ENCODE data around the gene COL21A1. TPM values are rescaled to one million over a fixed set of nuclear protein-coding genes. Genes with fewer than 3 reads are reported as not detected.

COL21A1 gene
- total and polyA plus RNA-seq, 7 donors: 0.24 to 7.1 (median 0.65) TPM

DNA sequence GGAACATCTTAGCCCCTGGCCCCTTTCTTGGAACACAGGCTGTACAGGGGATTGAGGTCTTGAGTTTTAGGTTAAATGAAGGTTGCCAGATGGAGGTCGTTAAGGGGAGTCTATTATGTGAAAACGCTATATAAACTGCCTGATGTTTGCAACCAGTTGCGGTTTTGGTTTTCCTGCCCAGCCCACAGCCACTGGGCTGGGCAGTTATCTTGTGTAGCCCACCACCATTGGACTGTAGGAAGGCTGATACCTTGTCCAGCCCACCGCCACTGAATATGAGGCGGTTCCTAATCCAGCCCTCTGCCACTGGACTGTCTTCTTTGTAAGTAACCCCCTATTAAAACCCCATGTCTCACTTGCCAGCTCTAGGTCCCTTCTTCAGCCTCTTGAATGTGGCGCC lies 42.3 kb upstream of the COL21A1 start:
- 87 to 88% (median 87%) methylated on average over 6 of the region's 6 CpGs for WGBS, 3 donors
- Histone ChIP-seq H3K36me3 (ENCODE audit: insufficient read depth in 1 of 2, low read depth in 1 of 2) (no peaks in the 10 kb centered on the region), H3K27me3 (ENCODE audit: insufficient read depth in 3 of 3, low read length in 2 of 3) (no peaks in the 10 kb centered on the region), H3K27ac (no peak overlapping the region), H3K4me3 (no peak overlapping the region), H3K9me3 (no peaks in the 10 kb centered on the region), H3K4me1 (no peaks in the 10 kb centered on the region)
- DNase-seq (no peak), ATAC-seq (no peak)
- TF ChIP-seq, protein P1, sequence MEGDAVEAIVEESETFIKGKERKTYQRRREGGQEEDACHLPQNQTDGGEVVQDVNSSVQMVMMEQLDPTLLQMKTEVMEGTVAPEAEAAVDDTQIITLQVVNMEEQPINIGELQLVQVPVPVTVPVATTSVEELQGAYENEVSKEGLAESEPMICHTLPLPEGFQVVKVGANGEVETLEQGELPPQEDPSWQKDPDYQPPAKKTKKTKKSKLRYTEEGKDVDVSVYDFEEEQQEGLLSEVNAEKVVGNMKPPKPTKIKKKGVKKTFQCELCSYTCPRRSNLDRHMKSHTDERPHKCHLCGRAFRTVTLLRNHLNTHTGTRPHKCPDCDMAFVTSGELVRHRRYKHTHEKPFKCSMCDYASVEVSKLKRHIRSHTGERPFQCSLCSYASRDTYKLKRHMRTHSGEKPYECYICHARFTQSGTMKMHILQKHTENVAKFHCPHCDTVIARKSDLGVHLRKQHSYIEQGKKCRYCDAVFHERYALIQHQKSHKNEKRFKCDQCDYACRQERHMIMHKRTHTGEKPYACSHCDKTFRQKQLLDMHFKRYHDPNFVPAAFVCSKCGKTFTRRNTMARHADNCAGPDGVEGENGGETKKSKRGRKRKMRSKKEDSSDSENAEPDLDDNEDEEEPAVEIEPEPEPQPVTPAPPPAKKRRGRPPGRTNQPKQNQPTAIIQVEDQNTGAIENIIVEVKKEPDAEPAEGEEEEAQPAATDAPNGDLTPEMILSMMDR (IDR thresholded peaks at IDR 0.05): no peak
- intact Hi-C loops (cut with DNase I): loop anchor here (2.0 to 5.0 kb wide), 2 partner anchors 309 to 1012 kb away; no protein-coding TSS in a partner anchor

DNA sequence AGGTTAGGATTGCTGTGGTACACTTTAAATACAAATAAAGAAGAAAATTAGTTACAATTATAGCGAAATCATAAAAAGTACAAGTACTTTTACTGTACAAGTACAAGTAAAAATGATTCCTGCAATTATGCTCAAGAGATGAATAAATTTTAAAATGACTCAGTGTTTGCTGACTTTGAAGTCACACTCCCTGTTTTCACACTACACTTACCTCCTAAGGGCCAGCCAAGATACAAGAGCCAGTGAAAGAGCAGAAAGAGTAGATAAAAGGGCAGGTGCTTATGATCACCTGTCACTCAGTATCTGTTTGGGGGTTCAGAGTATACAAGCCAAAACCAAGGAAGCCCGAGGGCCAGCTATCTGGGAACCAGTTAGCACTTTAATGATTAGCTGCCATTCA lies 41.0 kb upstream of the COL21A1 start:
- Histone ChIP-seq H3K27me3 (ENCODE audit: insufficient read depth in 3 of 3, low read length in 2 of 3) (no peaks in the 10 kb centered on the region), H3K4me3 (no peak overlapping the region), H3K36me3 (ENCODE audit: insufficient read depth in 1 of 2, low read depth in 1 of 2) (no peaks in the 10 kb centered on the region), H3K9me3 (no peaks in the 10 kb centered on the region), H3K27ac (no peak overlapping the region), H3K4me1 (no peaks in the 10 kb centered on the region)
- TF ChIP-seq, protein P1 (IDR thresholded peaks at IDR 0.05): no peak
- intact Hi-C loops (cut with DNase I): no loop called here
- ATAC-seq: no peak
- WGBS, 3 donors: 78 to 84% (median 80%) methylated on average over 2 of the region's 2 CpGs
- DNase-seq: no peak

DNA sequence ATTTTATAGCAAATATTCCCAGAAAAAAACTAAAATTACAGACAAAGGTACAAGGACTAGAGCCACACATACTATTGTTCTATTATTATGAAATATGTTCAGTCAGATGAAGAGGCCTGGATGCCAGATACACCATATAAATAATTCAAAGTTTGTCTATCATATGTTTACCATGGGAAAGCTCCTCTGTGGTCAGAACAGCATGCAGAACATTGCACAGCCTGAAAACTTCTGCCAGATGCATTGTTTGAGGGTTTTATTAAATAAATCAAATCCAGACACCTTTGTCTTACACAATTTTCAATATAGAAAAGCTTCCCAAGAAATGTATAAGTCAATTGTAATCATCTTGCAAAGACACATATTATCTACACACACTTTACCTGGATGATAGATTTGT lies 35.0 kb upstream of the COL21A1 start:
- H3K27me3 ChIP-seq (ENCODE audit: insufficient read depth in 3 of 3, low read length in 2 of 3): no peaks in the 10 kb centered on the region
- TF ChIP-seq, protein P1 (IDR thresholded peaks at IDR 0.05): no peak
- DNase-seq: no peak
- H3K27ac ChIP-seq: no peak overlapping the region
- no peaks in the 10 kb centered on the region for H3K36me3 ChIP-seq (ENCODE audit: insufficient read depth in 1 of 2, low read depth in 1 of 2)
- no peak overlapping the region for H3K4me3 ChIP-seq
- ATAC-seq: no peak
- no peaks in the 10 kb centered on the region for H3K9me3 ChIP-seq
- H3K4me1 ChIP-seq: no peaks in the 10 kb centered on the region
- intact Hi-C loops (cut with DNase I): no loop called here

DNA sequence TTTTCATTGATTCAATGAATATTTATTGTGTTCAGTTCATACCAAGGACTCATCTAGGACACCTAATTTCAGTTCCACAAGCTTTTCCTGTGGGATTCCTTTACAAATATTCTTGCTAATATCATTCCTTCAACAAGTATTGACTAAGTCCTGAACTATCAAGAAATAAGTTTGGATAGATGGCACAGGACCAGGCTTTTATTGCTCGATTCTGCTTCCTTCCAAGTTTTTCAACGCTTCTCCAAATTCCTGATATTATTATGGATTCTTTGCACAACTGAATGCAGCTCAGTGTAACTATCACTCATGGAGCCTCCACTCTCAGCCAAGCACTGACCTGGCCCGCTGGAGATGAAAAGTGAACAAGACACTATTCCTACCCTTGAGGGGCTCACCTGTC lies 32.7 kb upstream of the COL21A1 start:
- no peak for ATAC-seq
- WGBS, 3 donors: 51 to 60% (median 53%) methylated on average over 3 of the region's 3 CpGs
- intact Hi-C loops (cut with DNase I): no loop called here
- Histone ChIP-seq H3K9me3 (no peaks in the 10 kb centered on the region), H3K27me3 (ENCODE audit: insufficient read depth in 3 of 3, low read length in 2 of 3) (no peaks in the 10 kb centered on the region), H3K4me1 (no peaks in the 10 kb centered on the region), H3K4me3 (no peak overlapping the region), H3K27ac (no peak overlapping the region), H3K36me3 (ENCODE audit: insufficient read depth in 1 of 2, low read depth in 1 of 2) (no peaks in the 10 kb centered on the region)
- TF ChIP-seq, protein P1 (IDR thresholded peaks at IDR 0.05): no peak
- DNase-seq: no peak

DNA sequence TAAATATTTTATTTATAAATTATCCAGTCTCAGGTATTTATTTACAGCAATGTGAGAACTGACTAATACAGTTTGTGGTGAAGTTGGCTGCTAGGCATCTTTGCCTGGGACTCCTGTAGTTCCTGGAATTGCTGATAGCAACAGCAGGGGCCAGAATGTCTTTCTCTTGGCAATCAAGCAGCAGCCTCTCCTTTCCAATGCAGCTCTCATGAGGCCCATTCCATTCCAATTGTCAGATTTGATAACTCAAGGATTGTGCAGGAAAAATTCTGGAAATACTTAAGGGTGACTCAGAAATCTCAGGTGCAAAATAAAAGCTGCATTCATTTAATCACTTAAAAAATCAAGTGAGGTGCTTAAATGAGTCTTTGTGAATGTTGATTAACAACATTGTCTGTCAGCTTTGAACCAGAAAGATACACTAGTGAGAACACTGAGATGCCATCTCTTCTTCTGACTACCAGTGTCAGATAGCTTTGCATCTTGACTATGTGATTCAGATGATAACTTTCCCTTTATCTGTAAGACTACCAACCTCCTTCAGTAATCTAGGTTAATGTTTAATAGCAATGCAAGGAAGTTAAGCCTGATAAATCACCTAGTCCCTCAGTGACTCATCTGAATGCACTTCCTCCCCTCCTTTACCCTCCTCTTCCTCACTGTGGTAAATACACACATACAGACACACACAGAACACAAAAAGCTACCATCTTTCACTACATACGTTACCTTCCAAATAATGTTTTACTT lies 32.1 kb upstream of the COL21A1 start:
- H3K9me3 ChIP-seq: no peaks in the 10 kb centered on the region
- DNase-seq (no peak), ATAC-seq (no peak)
- TF ChIP-seq, protein P1 (IDR thresholded peaks at IDR 0.05): no peak
- 90 to 97% (median 92%) methylated on average over 1 of the region's 1 CpG for WGBS, 3 donors
- H3K4me1 ChIP-seq: no peaks in the 10 kb centered on the region
- H3K36me3 ChIP-seq (ENCODE audit: insufficient read depth in 1 of 2, low read depth in 1 of 2): no peaks in the 10 kb centered on the region
- no peaks in the 10 kb centered on the region for H3K27me3 ChIP-seq (ENCODE audit: insufficient read depth in 3 of 3, low read length in 2 of 3)
- no peak overlapping the region for H3K4me3 ChIP-seq
- no peak overlapping the region for H3K27ac ChIP-seq
- intact Hi-C loops (cut with DNase I): no loop called here

Data from psoas muscle (tissue), 8 donors.